Measurements from ENCODE around the gene SLC44A3. TPM values are rescaled to one million over a fixed set of nuclear protein-coding genes. Genes with fewer than 3 reads are reported as not detected.
A peak's percentile ranks its signal among the peaks of the same experiment; 100 is the strongest.

Gene SLC44A3
- total and polyA plus RNA-seq, 3 donors from 2014 or later, result 2.7 to 6.4 (median 3.4) TPM

DNA sequence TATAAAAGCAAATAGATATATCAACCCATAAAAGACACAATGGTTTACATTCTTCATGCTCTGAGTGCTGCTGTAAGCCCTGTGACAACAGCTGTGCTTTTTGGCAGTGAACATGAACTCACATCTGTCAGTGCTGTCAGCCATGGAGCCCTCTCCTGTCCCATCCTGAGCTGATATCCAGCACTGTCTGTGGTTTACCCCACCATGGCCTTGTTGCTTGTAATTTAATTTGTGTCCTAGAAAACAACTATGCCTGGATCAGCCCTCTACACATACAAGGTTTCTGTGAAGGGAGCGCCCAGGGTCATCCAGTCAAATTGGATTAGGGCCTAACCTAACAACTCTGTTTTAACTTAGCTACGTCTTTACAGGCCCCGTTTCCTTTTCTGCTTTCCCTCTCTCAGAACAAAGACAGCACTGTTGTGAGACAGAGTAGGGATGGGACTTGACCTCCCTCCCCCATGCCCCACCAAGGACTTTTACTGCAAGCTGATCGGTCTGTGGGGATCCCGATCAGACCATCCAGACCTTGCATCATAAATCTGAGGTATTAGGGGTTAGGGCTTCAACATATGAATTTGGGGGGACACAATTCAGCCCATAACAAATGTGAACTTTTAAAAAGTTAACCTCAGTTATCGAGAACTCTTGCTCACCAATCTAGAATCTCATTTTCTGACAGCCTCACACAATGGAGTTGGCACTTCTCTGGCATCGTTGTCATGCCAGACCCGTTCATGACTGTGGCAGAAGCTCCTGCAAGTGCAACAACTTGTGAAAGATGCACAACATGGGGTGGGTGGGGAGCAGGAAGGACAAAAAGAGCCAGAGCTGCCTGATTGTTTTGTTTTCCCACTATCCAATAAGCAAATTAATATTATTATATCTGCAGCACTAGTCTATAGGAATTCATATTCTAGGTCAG, 16.4 kb upstream of the SLC44A3 start:
- intact Hi-C loops (cut with DNase I; ENCODE audit: low total_unique reads), result loop anchor here (10.0 kb wide), 1 partner anchor 279 kb away; no protein-coding TSS in a partner anchor
- no peak overlapping the region for H3K4me3 ChIP-seq
- DNase-seq, result peak; percentile 59
- H3K27ac ChIP-seq, result peak overlapping the region; percentile 67 to 79
- peaks cover 58% of the 10 kb centered on the region for H3K4me1 ChIP-seq
- H3K27me3 ChIP-seq, result no peaks in the 10 kb centered on the region
- no peaks in the 10 kb centered on the region for H3K9me3 ChIP-seq
- WGBS, 2 donors, result 27 to 42% methylated on average over 8 of the region's 8 CpGs
- TF ChIP-seq POLR2A (IDR thresholded peaks at IDR 0.05) (no peak), CTCF (IDR thresholded peaks at IDR 0.05) (no peak)
- H3K36me3 ChIP-seq (ENCODE audit: low read depth, missing control alignments), result no peaks in the 10 kb centered on the region

DNA sequence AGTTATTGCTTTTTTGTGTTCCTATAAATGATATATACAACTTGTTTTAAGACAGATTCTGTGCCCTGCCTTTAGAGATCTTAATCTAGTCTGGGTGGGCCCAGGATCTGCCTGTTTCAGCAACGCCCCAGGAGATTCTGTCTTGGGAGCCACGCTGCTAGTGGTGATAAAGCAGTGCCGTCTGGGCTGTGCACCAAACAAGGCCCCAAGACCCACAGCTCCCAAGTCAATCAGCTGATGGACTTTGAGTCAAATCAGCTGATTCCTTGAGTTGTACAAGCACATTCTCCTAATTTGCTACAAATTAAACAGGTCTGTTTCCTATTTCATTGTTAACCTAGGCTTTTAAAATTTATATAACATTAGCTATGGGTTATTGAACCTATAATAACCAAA, 15.7 kb upstream of the SLC44A3 start:
- H3K4me1 ChIP-seq, result peaks cover 53% of the 10 kb centered on the region
- H3K36me3 ChIP-seq (ENCODE audit: low read depth, missing control alignments), result no peaks in the 10 kb centered on the region
- no peak overlapping the region for H3K4me3 ChIP-seq
- H3K27me3 ChIP-seq, result no peaks in the 10 kb centered on the region
- peak overlapping the region; percentile 67 to 79 for H3K27ac ChIP-seq
- H3K9me3 ChIP-seq, result no peaks in the 10 kb centered on the region
- WGBS, 2 donors, result 36 to 42% methylated on average over 3 of the region's 3 CpGs
- intact Hi-C loops (cut with DNase I; ENCODE audit: low total_unique reads), result loop anchor here (10.0 kb wide), 1 partner anchor 280 kb away; no protein-coding TSS in a partner anchor
- peak; percentile 42 for DNase-seq
- TF ChIP-seq CTCF (IDR thresholded peaks at IDR 0.05) (no peak), POLR2A (IDR thresholded peaks at IDR 0.05) (no peak)

DNA sequence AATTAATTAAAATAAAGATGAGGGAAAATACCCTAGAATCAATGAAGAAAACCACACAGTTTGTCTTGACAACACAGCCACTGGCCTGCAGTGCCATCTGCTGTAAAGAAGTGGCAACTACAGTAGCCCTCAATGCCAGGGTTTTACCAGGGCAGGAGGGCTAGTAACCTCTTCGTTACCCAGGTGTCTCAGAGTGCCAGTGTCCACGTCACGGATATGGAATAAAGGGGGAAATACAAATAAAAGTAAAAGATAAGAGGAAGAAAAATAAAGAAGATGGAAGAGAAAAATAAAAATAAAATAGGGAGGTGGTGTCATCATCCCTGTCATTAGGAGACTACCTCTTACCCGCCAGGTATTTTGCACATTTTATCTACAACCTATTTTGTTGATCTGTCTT, 14.2 kb upstream of the SLC44A3 start:
- Histone ChIP-seq H3K27me3 (no peaks in the 10 kb centered on the region), H3K36me3 (ENCODE audit: low read depth, missing control alignments) (no peaks in the 10 kb centered on the region), H3K27ac (no peak overlapping the region), H3K4me1 (peaks cover 53% of the 10 kb centered on the region), H3K9me3 (no peaks in the 10 kb centered on the region), H3K4me3 (no peak overlapping the region)
- peak; percentile 78 for DNase-seq
- intact Hi-C loops (cut with DNase I; ENCODE audit: low total_unique reads), result loop anchor here (5.0 to 10.0 kb wide), 2 partner anchors 281 to 324 kb away; no protein-coding TSS in a partner anchor
- 23 to 35% methylated on average over 4 of the region's 4 CpGs for WGBS, 2 donors
- TF ChIP-seq POLR2A (IDR thresholded peaks at IDR 0.05) (no peak), CTCF (IDR thresholded peaks at IDR 0.05) (peak; percentile 95 to 98 (median 96))

- Histone ChIP-seq H3K9me3 (no peaks in the 10 kb centered on the region), H3K4me1 (peaks cover 48% of the 10 kb centered on the region), H3K36me3 (ENCODE audit: low read depth, missing control alignments) (no peaks in the 10 kb centered on the region), H3K4me3 (no peak overlapping the region), H3K27me3 (no peaks in the 10 kb centered on the region), H3K27ac (no peak overlapping the region)
- 26 to 34% methylated on average over 6 of the region's 6 CpGs for WGBS, 2 donors
- intact Hi-C loops (cut with DNase I; ENCODE audit: low total_unique reads), result loop anchor here (5.0 to 10.0 kb wide), 2 partner anchors 282 to 324 kb away; no protein-coding TSS in a partner anchor
- TF ChIP-seq POLR2A (IDR thresholded peaks at IDR 0.05), result no peak
- no peak for TF ChIP-seq CTCF (IDR thresholded peaks at IDR 0.05)
- DNase-seq, result no peak
Observed at GRCh38 chr1:94806441-94806871, 13.7 kb upstream of the SLC44A3 start.
